ENCODE data around the gene PPEF1. TPM values are rescaled to one million over a fixed set of nuclear protein-coding genes. Genes with fewer than 3 reads are reported as not detected.
"Not testable (repeated sequence)": the region's sequence is repeated elsewhere in the genome, so short reads cannot be mapped to it uniquely, and the experiment has no call there.

PPEF1 gene
- total and polyA plus RNA-seq, 2 of the 8 experiments (the other 6 are each of a cell fraction or from before 2014, with no cell fraction given), result 0.08 to 0.30 TPM

DNA sequence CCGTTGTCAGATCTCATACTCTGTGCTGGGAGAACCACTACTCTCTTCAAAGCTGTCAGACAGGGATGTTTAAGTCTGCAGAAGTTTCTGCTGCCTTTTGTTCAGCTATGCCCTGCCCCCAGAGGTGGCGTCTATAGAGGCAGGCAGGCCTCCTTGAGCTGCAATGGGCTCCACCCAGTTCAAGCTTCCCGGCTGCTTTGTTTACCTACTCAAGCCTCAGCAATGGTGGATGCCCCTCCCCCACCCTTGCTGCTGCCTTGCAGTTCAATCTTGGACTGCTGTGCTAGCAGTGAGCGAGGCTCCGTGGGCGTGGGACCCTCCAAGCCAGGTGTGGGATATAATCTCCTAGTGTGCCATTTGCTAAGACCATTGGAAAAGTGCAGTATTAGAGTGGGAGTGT lies 32.2 kb downstream of the PPEF1 start:
- H3K27ac ChIP-seq (ENCODE audit: low read depth, low read length); H2BK120ac ChIP-seq (replicated peaks; ENCODE audit: low read depth, low read length); H2BK12ac ChIP-seq (ENCODE audit: low read depth, low read length); H2AK5ac ChIP-seq (ENCODE audit: low read depth, low read length); H3K4ac ChIP-seq (replicated peaks; ENCODE audit: insufficient read length, low read depth, low read length); H4K91ac ChIP-seq (replicated peaks; ENCODE audit: insufficient read length, low read length); H3K56ac ChIP-seq (replicated peaks; ENCODE audit: insufficient read length, low read depth, low read length); FAIRE-seq; H2BK15ac ChIP-seq (ENCODE audit: low read length); H3K9ac ChIP-seq (replicated peaks in 1 of 4; ENCODE audit: extremely low read depth in 1 of 4, low read depth in 3 of 4, low read length in 3 of 4); H4K8ac ChIP-seq (ENCODE audit: extremely low read depth, insufficient read depth, low read length); H3K27me3 ChIP-seq (replicated peaks in 1 of 4; ENCODE audit: control insufficient read depth in 3 of 4, extremely low read depth in 1 of 4, insufficient read depth in 3 of 4, low read length in 3 of 4); CTCF ChIA-PET (ENCODE audit: partially characterized antibody); H3K79me2 ChIP-seq (ENCODE audit: control insufficient read depth in 1 of 2, insufficient read depth in 2 of 2, low read length in 2 of 2); DNase-seq (ENCODE audit: low read depth in 1 of 2, low spot score in 2 of 2); H4K5ac ChIP-seq (ENCODE audit: insufficient read length, low read depth, low read length); H2BK20ac ChIP-seq (ENCODE audit: low read length); H3K4me2 ChIP-seq (ENCODE audit: insufficient read depth in 1 of 2, low read depth in 2 of 2, low read length in 2 of 2); H4K20me1 ChIP-seq (replicated peaks in 1 of 2; ENCODE audit: control insufficient read depth in 1 of 2, insufficient read depth in 2 of 2, low read length in 2 of 2); H3K9me3 ChIP-seq (ENCODE audit: insufficient read depth in 2 of 2, low read depth in 1 of 2, low read length in 1 of 2); H2AFZ ChIP-seq (ENCODE audit: low read length); H2BK5ac ChIP-seq (ENCODE audit: low read depth, low read length); H3K23ac ChIP-seq (ENCODE audit: insufficient read length); H3K23me2 ChIP-seq (ENCODE audit: low read depth, low read length); H3K36me3 ChIP-seq (ENCODE audit: control insufficient read depth in 2 of 4, insufficient read depth in 4 of 4, low read length in 3 of 4); H3K4me3 ChIP-seq (ENCODE audit: extremely low read depth in 1 of 4, insufficient read depth in 2 of 4, low read depth in 3 of 4, low read length in 4 of 4); H3K18ac ChIP-seq (ENCODE audit: extremely low read depth, low read length); H3K79me1 ChIP-seq (ENCODE audit: low read depth, low read length); POLR2A ChIA-PET (ENCODE audit: partially characterized antibody); H3K14ac ChIP-seq (ENCODE audit: insufficient read length); H3K4me1 ChIP-seq (replicated peaks in 1 of 4; ENCODE audit: control insufficient read depth in 3 of 4, insufficient read depth in 4 of 4, low read length in 3 of 4): not testable (repeated sequence)
- 83% methylated on average over 5 of the region's 6 CpGs; no CpG with 5 or more reads in 1 of the 2 experiments for WGBS, 2 experiments (ENCODE audit: extremely low coverage in 1 of 2, insufficient coverage in 1 of 2, insufficient read length in 1 of 2, insufficient replicate concordance in 2 of 2, low coverage in 1 of 2, low lambda C conversion rate in 2 of 2, missing lambda C conversion rate in 1 of 2)

All from H1 (cell line).